ENCODE data around the gene SLC46A3.
"Not testable (repeated sequence)": the region's sequence is repeated elsewhere in the genome, so short reads cannot be mapped to it uniquely, and the experiment has no call there.

Gene SLC46A3

DNA sequence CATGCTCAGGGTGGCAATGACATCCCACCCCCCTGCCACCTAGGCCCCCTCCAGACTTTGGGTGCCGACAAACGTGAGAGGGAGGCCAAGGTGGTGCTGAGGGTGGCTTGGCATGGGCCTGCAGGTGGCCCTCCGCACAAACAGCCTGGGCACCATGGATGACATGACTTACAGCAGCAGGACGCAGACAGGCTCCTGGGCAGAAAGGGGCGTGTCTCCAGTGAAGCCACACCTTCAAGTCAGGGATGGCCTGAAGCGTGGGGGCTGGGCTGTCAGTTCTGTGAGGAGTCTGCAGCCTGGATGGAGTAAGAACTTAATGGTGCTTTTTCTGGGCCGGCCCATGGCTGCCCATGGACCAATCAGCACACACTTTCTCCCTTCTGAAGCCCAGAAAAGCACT, 34.5 kb downstream of the SLC46A3 start:
- no peaks in the 10 kb centered on the region for H4K20me1 ChIP-seq (ENCODE audit: control insufficient read depth, insufficient read depth, low read depth, low read length)
- H3K27ac ChIP-seq (ENCODE audit: low read depth, low read length), result no peak overlapping the region
- no peak overlapping the region for H3K4me3 ChIP-seq (ENCODE audit: low read length)
- peaks cover 8% of the 10 kb centered on the region; the same call in 1 of the 2 replicates for H3F3A ChIP-seq (ENCODE audit: control insufficient read depth, insufficient read depth)
- no peaks in the 10 kb centered on the region for H3K9me2 ChIP-seq (replicated peaks; ENCODE audit: control insufficient read depth, low read length)
- no peaks in the 10 kb centered on the region for H3K4me1 ChIP-seq (ENCODE audit: control insufficient read depth, low read length)
- H3K36me3 ChIP-seq (ENCODE audit: control insufficient read depth, low read length), result peaks cover 7% of the 10 kb centered on the region
- no peak for TF ChIP-seq EZH2phosphoT487 (IDR thresholded peaks at IDR 0.05; ENCODE audit: borderline replicate concordance, low read length)
- TF ChIP-seq, protein P1, sequence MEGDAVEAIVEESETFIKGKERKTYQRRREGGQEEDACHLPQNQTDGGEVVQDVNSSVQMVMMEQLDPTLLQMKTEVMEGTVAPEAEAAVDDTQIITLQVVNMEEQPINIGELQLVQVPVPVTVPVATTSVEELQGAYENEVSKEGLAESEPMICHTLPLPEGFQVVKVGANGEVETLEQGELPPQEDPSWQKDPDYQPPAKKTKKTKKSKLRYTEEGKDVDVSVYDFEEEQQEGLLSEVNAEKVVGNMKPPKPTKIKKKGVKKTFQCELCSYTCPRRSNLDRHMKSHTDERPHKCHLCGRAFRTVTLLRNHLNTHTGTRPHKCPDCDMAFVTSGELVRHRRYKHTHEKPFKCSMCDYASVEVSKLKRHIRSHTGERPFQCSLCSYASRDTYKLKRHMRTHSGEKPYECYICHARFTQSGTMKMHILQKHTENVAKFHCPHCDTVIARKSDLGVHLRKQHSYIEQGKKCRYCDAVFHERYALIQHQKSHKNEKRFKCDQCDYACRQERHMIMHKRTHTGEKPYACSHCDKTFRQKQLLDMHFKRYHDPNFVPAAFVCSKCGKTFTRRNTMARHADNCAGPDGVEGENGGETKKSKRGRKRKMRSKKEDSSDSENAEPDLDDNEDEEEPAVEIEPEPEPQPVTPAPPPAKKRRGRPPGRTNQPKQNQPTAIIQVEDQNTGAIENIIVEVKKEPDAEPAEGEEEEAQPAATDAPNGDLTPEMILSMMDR (IDR thresholded peaks at IDR 0.05; ENCODE audit: low read depth, low read length, poor library complexity, severe bottlenecking), result no peak
- no peaks in the 10 kb centered on the region for H3K79me2 ChIP-seq (ENCODE audit: control insufficient read depth, low read length)
- no peaks in the 10 kb centered on the region for H3K9me3 ChIP-seq (ENCODE audit: control insufficient read depth, insufficient read depth, low read length)
- H3K4me2 ChIP-seq (ENCODE audit: low read length), result no peak overlapping the region
- H3K27me3 ChIP-seq (ENCODE audit: control insufficient read depth, low read length), result no peaks in the 10 kb centered on the region

DNA sequence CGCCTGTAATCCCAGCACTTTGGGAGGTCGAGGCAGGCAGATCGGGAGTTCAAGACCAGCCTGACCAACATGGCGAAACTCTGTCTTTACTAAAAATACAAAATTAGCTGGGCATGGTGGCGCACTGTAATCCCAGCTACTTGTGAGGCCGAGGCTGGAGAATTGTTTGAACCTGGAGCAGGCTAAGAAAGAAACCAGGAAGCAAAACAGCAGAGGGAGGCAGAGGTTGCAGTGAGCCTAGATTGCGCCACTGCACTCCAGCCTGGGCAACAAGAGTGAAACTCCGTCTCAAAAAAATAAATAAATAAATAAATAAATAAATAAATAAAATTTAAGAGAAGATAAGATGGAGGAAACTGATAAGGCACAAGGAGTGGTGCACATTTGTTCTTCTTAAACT, 35.6 kb downstream of the SLC46A3 start:
- peaks cover 16% of the 10 kb centered on the region for H3K36me3 ChIP-seq (ENCODE audit: control insufficient read depth, low read length)
- not testable (repeated sequence) for H3K9me2 ChIP-seq (replicated peaks; ENCODE audit: control insufficient read depth, low read length); H3K4me2 ChIP-seq (ENCODE audit: low read length); H3K79me2 ChIP-seq (ENCODE audit: control insufficient read depth, low read length); H3K27me3 ChIP-seq (ENCODE audit: control insufficient read depth, low read length); H3K9me3 ChIP-seq (ENCODE audit: control insufficient read depth, insufficient read depth, low read length); H3K27ac ChIP-seq (ENCODE audit: low read depth, low read length); H3K4me1 ChIP-seq (ENCODE audit: control insufficient read depth, low read length); H3K4me3 ChIP-seq (ENCODE audit: low read length); H4K20me1 ChIP-seq (ENCODE audit: control insufficient read depth, insufficient read depth, low read depth, low read length)
- peaks cover 12% of the 10 kb centered on the region; the same call in 1 of the 2 replicates for H3F3A ChIP-seq (ENCODE audit: control insufficient read depth, insufficient read depth)

DNA sequence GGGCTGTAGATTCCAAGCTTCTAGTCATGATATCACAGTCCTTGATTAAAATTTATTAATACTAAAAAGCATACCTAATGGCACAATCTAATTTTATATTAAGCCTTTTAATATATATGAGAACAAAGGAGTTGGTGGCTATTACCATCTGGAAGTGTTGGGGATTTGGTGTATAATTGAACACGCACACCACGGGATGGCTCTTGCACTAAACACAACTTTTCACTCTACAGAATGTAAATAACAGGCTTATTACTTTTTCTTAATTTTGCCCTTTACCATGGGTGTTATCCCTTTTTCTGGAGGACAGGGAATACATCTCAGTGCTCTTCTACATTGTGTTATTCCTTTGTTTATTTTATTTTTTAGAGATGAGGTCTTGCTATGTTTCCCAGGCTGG, 38.2 kb downstream of the SLC46A3 start:
- peaks cover 36% of the 10 kb centered on the region for H3K36me3 ChIP-seq (ENCODE audit: control insufficient read depth, low read length)
- no peaks in the 10 kb centered on the region for H4K20me1 ChIP-seq (ENCODE audit: control insufficient read depth, insufficient read depth, low read depth, low read length)
- no peaks in the 10 kb centered on the region for H3K4me1 ChIP-seq (ENCODE audit: control insufficient read depth, low read length)
- no peak overlapping the region for H3K4me2 ChIP-seq (ENCODE audit: low read length)
- no peak for TF ChIP-seq EZH2phosphoT487 (IDR thresholded peaks at IDR 0.05; ENCODE audit: borderline replicate concordance, low read length)
- TF ChIP-seq, protein P1 (IDR thresholded peaks at IDR 0.05; ENCODE audit: low read depth, low read length, poor library complexity, severe bottlenecking), result no peak
- H3K79me2 ChIP-seq (ENCODE audit: control insufficient read depth, low read length), result no peaks in the 10 kb centered on the region
- no peaks in the 10 kb centered on the region for H3K9me3 ChIP-seq (ENCODE audit: control insufficient read depth, insufficient read depth, low read length)
- H3K27me3 ChIP-seq (ENCODE audit: control insufficient read depth, low read length), result no peaks in the 10 kb centered on the region
- peaks cover 14% of the 10 kb centered on the region for H3F3A ChIP-seq (ENCODE audit: control insufficient read depth, insufficient read depth)
- no peak overlapping the region for H3K4me3 ChIP-seq (ENCODE audit: low read length)
- H3K27ac ChIP-seq (ENCODE audit: low read depth, low read length), result no peak overlapping the region
- H3K9me2 ChIP-seq (replicated peaks; ENCODE audit: control insufficient read depth, low read length), result no peaks in the 10 kb centered on the region

DNA sequence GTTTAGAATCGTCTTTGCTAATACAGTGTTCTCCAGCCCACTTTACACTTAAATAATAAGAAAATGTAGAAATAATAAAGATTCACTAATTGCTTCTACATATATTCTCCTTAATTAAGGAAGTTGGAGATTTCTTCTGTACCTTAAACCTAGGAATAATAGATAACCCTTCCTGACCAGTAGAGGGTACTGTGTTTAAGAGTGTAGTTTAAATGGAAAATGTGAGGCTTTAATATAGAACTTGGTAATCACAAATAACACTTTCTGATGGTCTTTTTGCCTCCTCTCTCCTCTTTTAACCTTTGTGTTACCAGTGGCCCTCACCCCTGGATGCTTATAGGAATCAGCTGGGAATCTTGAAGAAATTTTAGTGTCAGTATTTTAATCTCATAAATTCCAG, 39.1 kb downstream of the SLC46A3 start:
- Histone ChIP-seq H3K9me2 (replicated peaks; ENCODE audit: control insufficient read depth, low read length) (no peaks in the 10 kb centered on the region), H3K4me3 (ENCODE audit: low read length) (no peak overlapping the region), H3K27me3 (ENCODE audit: control insufficient read depth, low read length) (no peaks in the 10 kb centered on the region), H3K36me3 (ENCODE audit: control insufficient read depth, low read length) (peaks cover 45% of the 10 kb centered on the region), H3K9me3 (ENCODE audit: control insufficient read depth, insufficient read depth, low read length) (no peaks in the 10 kb centered on the region), H3K4me1 (ENCODE audit: control insufficient read depth, low read length) (no peaks in the 10 kb centered on the region), H4K20me1 (ENCODE audit: control insufficient read depth, insufficient read depth, low read depth, low read length) (no peaks in the 10 kb centered on the region), H3K79me2 (ENCODE audit: control insufficient read depth, low read length) (no peaks in the 10 kb centered on the region), H3F3A (ENCODE audit: control insufficient read depth, insufficient read depth) (peaks cover 14% of the 10 kb centered on the region), H3K4me2 (ENCODE audit: low read length) (no peak overlapping the region), H3K27ac (ENCODE audit: low read depth, low read length) (no peak overlapping the region)
- TF ChIP-seq, protein P1 (IDR thresholded peaks at IDR 0.05; ENCODE audit: low read depth, low read length, poor library complexity, severe bottlenecking), result peak; percentile 42
- no peak for TF ChIP-seq EZH2phosphoT487 (IDR thresholded peaks at IDR 0.05; ENCODE audit: borderline replicate concordance, low read length)

All from DOHH2 (cell line).